Measurements from ENCODE around the gene HSD17B2. TPM values are rescaled to one million over a fixed set of nuclear protein-coding genes. Genes with fewer than 3 reads are reported as not detected.

The HSD17B2 gene
- polyA plus RNA-seq, 1 of the 3 experiments (the other 2 are of a cell fraction) = not detected

GRCh38 chr16:82005027-82005830 lies 29.8 kb upstream of the HSD17B2 start:
- peak; percentile 33 for DNase-seq
- no peak overlapping the region for H2AFZ ChIP-seq (ENCODE audit: low read depth)
- no peaks in the 10 kb centered on the region for H3K9me2 ChIP-seq
- no peak overlapping the region for H3K4me2 ChIP-seq
- no peaks in the 10 kb centered on the region for H3K36me3 ChIP-seq (replicated peaks in 1 of 2; ENCODE audit: control insufficient read depth in 1 of 2, insufficient read depth in 2 of 2, low read length in 1 of 2)
- 0 out of 2 replicates have a peak, but pooled peaks cover 4% of the 10 kb centered on the region for H3K27me3 ChIP-seq (ENCODE audit: insufficient read depth)
- TF ChIP-seq GATA2 (CRISPR knock-in tag; IDR thresholded peaks at IDR 0.05) = peak; percentile 23; the same call in 1 of the 2 replicates
- TF ChIP-seq TAF1 (IDR thresholded peaks at IDR 0.05; ENCODE audit: borderline replicate concordance, low read depth, low read length) = no peak
- POLR2A ChIA-PET = no interaction called here
- CTCF ChIA-PET = no interaction called here
- no peak overlapping the region for H3K9ac ChIP-seq
- H3K79me2 ChIP-seq (ENCODE audit: insufficient read depth) = no peaks in the 10 kb centered on the region
- no peak overlapping the region for H3K4me3 ChIP-seq (ENCODE audit: low read depth in 2 of 2, low read length in 1 of 2)
- H3K4me1 ChIP-seq (ENCODE audit: control insufficient read depth in 1 of 2, insufficient read depth in 2 of 2, low read depth in 1 of 2, low read length in 1 of 2) = peaks cover 0 to 3% of the 10 kb centered on the region in 2 experiments; a peak in 1 of 4 replicates
- no peaks in the 10 kb centered on the region for H4K20me1 ChIP-seq (ENCODE audit: insufficient read depth)
- 17% methylated on average over 6 of the region's 6 CpGs for WGBS (ENCODE audit: low lambda C conversion rate)
- H3F3A ChIP-seq (replicated peaks; ENCODE audit: insufficient read depth) = no peaks in the 10 kb centered on the region
- H3K27ac ChIP-seq (ENCODE audit: low read depth in 2 of 2, low read length in 1 of 2) = no peak overlapping the region
- 0 out of 2 replicates have a peak, but pooled peaks cover 3% of the 10 kb centered on the region for H3K9me3 ChIP-seq

GRCh38 chr16:82006036-82006435 lies 29.0 kb upstream of the HSD17B2 start:
- no peak overlapping the region for H3K4me3 ChIP-seq (ENCODE audit: low read depth in 2 of 2, low read length in 1 of 2)
- H3K79me2 ChIP-seq (ENCODE audit: insufficient read depth) = no peaks in the 10 kb centered on the region
- ChIA-PET POLR2A (no interaction called here), CTCF (no interaction called here)
- H3K4me1 ChIP-seq (ENCODE audit: control insufficient read depth in 1 of 2, insufficient read depth in 2 of 2, low read depth in 1 of 2, low read length in 1 of 2) = peaks cover 0 to 3% of the 10 kb centered on the region in 2 experiments; a peak in 1 of 4 replicates
- no peaks in the 10 kb centered on the region for H3K36me3 ChIP-seq (replicated peaks in 1 of 2; ENCODE audit: control insufficient read depth in 1 of 2, insufficient read depth in 2 of 2, low read length in 1 of 2)
- H3K27me3 ChIP-seq (ENCODE audit: insufficient read depth) = 0 out of 2 replicates have a peak, but pooled peaks cover 4% of the 10 kb centered on the region
- H3K9me2 ChIP-seq = no peaks in the 10 kb centered on the region
- no peak overlapping the region for H3K9ac ChIP-seq
- H3K9me3 ChIP-seq = 0 out of 2 replicates have a peak, but pooled peaks cover 3% of the 10 kb centered on the region
- H2AFZ ChIP-seq (ENCODE audit: low read depth) = no peak overlapping the region
- 50% methylated on average over 5 of the region's 5 CpGs for WGBS (ENCODE audit: low lambda C conversion rate)
- H4K20me1 ChIP-seq (ENCODE audit: insufficient read depth) = no peaks in the 10 kb centered on the region
- no peak overlapping the region for H3K27ac ChIP-seq (ENCODE audit: low read depth in 2 of 2, low read length in 1 of 2)
- no peaks in the 10 kb centered on the region for H3F3A ChIP-seq (replicated peaks; ENCODE audit: insufficient read depth)
- TF ChIP-seq RCOR1 (IDR thresholded peaks at IDR 0.05; ENCODE audit: low read length) (no peak), SMC3 (IDR thresholded peaks at IDR 0.05; ENCODE audit: low read depth, low read length) (no peak), TCF12 (IDR thresholded peaks at IDR 0.05) (no peak), IRF3 (IDR thresholded peaks at IDR 0.05; ENCODE audit: low read depth, low read length) (no peak), USF2 (IDR thresholded peaks at IDR 0.05; ENCODE audit: borderline replicate concordance, low read depth, low read length) (no peak), FOSL2 (IDR thresholded peaks at IDR 0.05; ENCODE audit: borderline replicate concordance, low read depth) (no peak), CHD2 (IDR thresholded peaks at IDR 0.05; ENCODE audit: low read length, partially characterized antibody) (no peak), MAX (IDR thresholded peaks at IDR 0.05; ENCODE audit: low read depth) (no peak), PBX3 (IDR thresholded peaks at IDR 0.05) (no peak), RFX5 (IDR thresholded peaks at IDR 0.05; ENCODE audit: low read length) (no peak), REST (IDR thresholded peaks at IDR 0.05; ENCODE audit: low read depth, low read length) (no peak), YY1 (IDR thresholded peaks at IDR 0.05; ENCODE audit: low read depth) (no peak), RXRA (IDR thresholded peaks at IDR 0.05; ENCODE audit: borderline replicate concordance, low read depth) (no peak), NFIC (IDR thresholded peaks at IDR 0.05; ENCODE audit: borderline replicate concordance) (no peak), ELF1 (IDR thresholded peaks at IDR 0.05) (no peak), MEF2A (IDR thresholded peaks at IDR 0.05; ENCODE audit: borderline replicate concordance, low read depth) (no peak), EP300 (IDR thresholded peaks at IDR 0.05; ENCODE audit: borderline replicate concordance in 1 of 2, low read depth in 1 of 2, low read length in 1 of 2) (no peak)
- no peak overlapping the region for H3K4me2 ChIP-seq
- DNase-seq = no peak

All from SK-N-SH (cell line).